Choroid plexus epithelial cell (primary cell): Measurements from ENCODE around the gene TMEM97.
"Not testable (repeated sequence)": the region's sequence is repeated elsewhere in the genome, so short reads cannot be mapped to it uniquely, and the experiment has no call there.

Experiments used
- DNase-seq: peaks from one replicate; pipeline ENCODE4 v3.0.0-alpha.2; 2010; ENCODE audit warnings: low read depth
- H3K4me3 ChIP-seq: 2 replicates; pipeline ENCODE4 v1.5.1; 2011; ENCODE audit warnings: low read depth, mild to moderate bottlenecking, control low read depth, low read length, moderate library complexity
- CTCF ChIP-seq: conservative IDR thresholded peaks from 2 replicates; pipeline ENCODE4 v1.5.1; 2011; ENCODE audit warnings: low read depth, mild to moderate bottlenecking, control low read depth, inconsistent platforms, low read length, moderate library complexity

Gene TMEM97

DNA sequence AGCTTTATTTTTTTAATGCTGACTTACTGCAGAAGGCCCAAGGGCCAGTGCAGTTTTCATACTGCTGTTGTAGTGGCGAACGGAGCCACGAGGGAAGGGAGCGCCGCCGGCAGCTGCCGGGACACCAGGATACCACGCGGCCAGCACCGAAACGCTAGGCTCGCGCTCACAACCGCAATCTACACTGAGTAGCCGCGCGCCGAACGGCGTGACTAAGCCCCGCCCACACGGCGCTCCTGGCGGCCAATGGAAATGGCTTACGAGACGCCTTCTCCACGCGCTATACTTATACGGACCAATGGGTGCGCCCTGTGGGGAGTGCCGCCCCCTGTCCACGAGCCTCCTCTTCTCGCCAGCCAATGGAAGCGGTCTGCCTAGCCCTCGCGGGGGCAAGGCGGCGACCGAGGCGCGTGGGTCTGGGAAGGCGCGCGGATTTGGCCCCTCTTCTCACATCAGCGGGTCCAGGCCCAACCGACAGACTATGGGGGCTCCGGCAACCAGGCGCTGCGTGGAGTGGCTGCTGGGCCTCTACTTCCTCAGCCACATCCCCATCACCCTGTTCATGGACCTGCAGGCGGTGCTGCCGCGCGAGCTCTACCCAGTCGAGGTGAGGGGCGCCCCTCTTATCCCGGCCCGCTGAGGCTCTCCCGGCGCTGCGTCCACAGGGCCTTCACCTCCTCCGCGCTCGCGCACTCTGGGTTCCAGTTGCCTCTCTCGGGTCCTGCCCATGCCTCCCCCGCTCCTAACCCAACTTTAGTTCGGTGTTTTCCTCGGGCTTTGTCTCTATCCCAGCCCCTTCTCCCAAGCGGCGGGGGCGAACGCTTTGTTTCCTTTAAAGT is at the start of gene TMEM97:
TMEM97 (plus strand) TSS at position 442 of the 839 bp plus-strand sequence; CDS start at position 482, 40 bp downstream.
- peak; percentile 21 for TF ChIP-seq CTCF
- peak; percentile 99 for DNase-seq
- H3K4me3 ChIP-seq: peak within 1 kb of the TSS; percentile 79

DNA sequence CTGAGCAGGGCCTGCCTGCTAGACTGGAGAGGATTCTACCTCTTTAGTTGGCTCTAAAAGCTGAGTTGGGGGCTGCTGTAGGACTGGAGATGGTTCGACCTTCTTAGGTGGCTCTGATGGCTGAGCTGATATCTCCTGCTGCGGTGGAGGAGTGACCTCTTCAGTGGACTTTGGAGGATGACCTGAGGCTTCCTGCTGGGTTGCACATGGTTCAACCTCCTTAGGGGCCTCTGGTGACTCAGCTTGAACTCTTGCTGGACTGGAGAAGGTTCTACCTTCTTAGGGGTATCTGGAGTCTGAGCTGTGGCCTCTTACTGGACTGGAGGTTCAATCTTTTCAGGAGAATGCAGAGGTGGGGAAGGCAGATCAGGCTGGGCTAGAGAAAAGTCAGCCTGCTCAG is 48.9 kb upstream of the TMEM97 start:
- no peak for DNase-seq
- no peak overlapping the region for H3K4me3 ChIP-seq
- TF ChIP-seq CTCF: no peak

DNA sequence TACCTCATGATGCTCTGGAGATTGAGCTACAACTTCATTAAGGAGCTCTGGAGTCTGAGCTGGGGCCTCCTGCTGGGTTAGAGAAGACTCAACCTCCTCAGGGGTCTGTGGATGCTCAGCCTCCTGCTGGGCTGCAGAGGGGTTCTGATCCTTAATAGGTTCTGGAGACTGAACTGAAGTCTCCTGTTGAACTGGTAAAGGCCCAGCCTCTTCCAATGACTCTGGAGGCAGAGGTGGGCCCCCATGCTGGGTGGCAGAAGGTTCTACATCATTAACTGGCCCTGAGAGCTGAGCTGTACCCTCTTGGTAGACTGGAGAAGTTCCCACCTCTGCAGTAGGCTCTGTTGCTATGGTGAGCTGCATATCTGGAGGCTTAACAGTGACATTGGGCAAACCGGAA is 48.1 kb upstream of the TMEM97 start:
- no peak for DNase-seq
- TF ChIP-seq CTCF: no peak
- H3K4me3 ChIP-seq: no peak overlapping the region

- DNase-seq: no peak
- no peak for TF ChIP-seq CTCF
- no peak overlapping the region for H3K4me3 ChIP-seq
These were observed 47.6 kb upstream of the TMEM97 start for GRCh38 chr17:28271431-28271830.

GRCh38 chr17:28272166-28272565 is 46.8 kb upstream of the TMEM97 start:
- no peak for DNase-seq
- TF ChIP-seq CTCF: no peak
- H3K4me3 ChIP-seq: no peak overlapping the region

- not testable (repeated sequence) for DNase-seq
These were observed 45.7 kb upstream of the TMEM97 start for GRCh38 chr17:28273341-28273740.

DNA sequence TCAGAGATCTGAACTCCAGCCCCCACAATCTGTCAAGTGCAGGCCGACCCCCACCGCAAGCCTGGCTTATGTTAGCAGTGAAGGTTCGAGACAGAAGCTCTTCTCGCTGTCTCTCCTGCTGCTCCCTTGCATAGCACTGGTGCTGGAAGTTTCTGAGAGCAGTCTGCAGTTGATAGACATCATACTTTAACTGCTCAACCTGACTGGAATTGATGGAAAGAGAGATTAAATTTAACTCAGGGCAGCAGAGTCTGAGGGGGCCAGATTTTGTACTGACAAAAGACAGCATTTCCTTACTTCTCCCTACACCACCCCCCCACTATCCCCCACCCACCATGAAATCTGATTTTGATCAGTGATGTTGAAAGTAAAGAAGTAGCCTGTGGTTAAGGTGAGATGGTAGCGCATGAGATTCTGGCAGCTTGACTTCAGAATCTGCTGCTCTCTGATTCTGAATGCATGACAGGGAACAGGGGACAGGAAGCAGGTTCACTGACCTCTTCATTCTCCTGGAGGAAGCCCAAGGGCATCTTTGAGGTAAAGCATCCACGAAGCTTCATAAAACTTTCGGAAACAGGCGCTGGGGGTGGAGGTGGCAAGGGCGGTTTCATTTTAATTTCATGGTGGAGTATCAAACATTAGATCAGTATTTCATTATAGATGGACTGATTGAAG is 44.3 kb upstream of the TMEM97 start:
- no peak for TF ChIP-seq CTCF
- H3K4me3 ChIP-seq: no peak overlapping the region
- DNase-seq: no peak

More at GRCh38 chr17:28273341-28273740, 45.7 kb upstream of the TMEM97 start:
- H3K4me3 ChIP-seq: not testable (repeated sequence)
